Stimulated activated CD4-positive, alpha-beta T cell treated with anti-CD3 and anti-CD28 coated beads, Interleukin-2, amount 100 ng/mL, for 4 hours (primary cell): ENCODE data around the gene INAFM1.
A peak's percentile ranks its signal among the peaks of the same experiment; 100 is the strongest.

ENCODE experiments used
- DNase-seq: peaks from one replicate; pipeline ENCODE4 v3.0.0-alpha.2; 2020; ENCODE audit warnings: low read depth

Gene INAFM1

DNA sequence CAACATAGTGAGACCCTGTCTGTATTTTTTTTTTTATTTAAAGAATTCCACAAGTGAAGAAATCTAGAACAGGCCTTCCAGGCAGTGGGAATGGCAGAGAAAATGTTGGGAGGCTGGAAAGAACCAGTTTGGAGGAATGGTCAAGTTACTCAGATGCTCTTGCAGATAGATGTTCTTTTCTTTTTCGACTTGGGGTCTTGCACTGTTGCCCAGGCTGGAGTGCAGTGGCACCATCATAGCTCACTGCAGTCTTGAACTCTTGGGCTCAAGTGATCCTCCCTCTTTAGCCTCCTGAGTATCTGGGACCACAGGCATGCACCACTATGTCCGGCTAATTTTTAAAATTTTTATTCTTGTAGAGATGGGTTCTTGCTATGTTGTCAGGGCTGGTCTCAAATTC, 35.6 kb downstream of the INAFM1 start:
- no peak for DNase-seq

DNA sequence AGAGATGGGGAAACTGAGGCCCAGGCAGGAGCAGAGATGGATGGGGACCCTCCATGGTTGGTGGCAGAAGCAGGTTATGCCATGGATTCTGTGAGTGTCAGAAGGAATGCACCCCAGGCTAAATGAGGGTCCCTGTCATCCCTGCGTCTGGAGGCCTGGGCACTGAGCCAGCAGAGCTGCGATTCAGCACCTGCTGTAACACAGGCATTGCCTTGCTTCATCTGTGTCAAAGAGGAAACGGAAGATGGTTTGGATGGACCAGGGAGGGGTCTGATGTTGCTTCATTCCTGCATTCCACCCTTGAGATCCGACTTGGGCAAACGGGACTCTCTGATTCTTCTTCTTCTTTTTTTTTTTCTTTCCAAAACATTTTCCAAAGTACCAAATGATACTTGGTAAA, 36.1 kb downstream of the INAFM1 start:
- DNase-seq: no peak

- DNase-seq: no peak
These were observed 37.8 kb downstream of the INAFM1 start for GRCh38 chr19:47312366-47313006.

GRCh38 chr19:47313754-47314295, 39.1 kb downstream of the INAFM1 start:
- no peak for DNase-seq

DNA sequence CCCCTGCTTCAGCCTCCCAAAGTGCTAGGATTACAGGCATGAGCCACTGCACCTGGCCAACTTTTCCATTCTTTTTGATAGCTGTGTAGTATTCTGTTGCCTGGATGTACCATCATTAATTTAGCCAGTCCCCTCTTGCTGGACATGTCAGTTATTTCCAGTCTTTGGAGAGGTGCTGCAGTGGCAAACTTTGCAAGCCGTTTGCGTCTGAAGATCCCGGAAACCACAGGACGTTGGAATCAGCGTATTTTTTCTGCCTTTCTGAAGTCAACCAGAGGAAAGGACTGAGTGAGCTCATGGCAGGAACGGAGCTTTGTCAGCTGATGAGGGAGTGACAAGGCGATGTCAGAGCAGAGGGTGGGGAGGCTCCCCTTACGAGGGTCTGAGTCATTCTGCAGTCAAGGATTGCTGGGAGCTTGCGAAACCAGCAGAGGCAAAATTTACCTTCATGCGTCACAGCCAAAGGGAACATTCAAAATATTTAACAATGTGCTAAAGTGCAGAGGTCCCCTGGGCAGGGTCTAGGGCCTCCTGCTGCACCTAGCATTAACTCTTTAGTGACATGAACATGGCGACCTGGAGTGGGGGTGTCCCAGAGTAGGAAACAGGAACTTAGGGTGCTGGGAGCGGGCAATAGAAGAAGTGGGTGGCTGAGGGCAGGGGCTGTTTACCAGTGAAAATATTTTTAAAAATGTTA, 40.6 kb downstream of the INAFM1 start:
- peak; percentile 6 for DNase-seq

DNA sequence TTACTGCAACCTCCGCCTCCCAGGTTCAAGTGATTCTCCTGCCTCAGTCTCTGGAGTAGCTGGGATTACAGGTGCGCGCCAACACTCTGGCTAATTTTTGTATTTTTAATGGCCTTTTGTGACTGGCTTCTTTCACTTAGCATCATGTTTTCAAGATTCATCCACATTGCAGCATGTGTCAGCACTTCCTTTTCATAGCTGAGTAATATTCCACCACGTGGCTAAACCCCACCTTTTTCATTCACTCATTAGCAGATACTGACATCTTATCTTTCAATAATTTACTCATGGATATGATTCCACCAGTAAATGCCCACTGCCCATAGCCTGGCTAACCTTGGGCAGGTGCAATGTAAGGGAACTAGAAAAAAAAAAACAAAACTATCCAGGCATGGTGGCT, 41.8 kb downstream of the INAFM1 start:
- no peak for DNase-seq

DNA sequence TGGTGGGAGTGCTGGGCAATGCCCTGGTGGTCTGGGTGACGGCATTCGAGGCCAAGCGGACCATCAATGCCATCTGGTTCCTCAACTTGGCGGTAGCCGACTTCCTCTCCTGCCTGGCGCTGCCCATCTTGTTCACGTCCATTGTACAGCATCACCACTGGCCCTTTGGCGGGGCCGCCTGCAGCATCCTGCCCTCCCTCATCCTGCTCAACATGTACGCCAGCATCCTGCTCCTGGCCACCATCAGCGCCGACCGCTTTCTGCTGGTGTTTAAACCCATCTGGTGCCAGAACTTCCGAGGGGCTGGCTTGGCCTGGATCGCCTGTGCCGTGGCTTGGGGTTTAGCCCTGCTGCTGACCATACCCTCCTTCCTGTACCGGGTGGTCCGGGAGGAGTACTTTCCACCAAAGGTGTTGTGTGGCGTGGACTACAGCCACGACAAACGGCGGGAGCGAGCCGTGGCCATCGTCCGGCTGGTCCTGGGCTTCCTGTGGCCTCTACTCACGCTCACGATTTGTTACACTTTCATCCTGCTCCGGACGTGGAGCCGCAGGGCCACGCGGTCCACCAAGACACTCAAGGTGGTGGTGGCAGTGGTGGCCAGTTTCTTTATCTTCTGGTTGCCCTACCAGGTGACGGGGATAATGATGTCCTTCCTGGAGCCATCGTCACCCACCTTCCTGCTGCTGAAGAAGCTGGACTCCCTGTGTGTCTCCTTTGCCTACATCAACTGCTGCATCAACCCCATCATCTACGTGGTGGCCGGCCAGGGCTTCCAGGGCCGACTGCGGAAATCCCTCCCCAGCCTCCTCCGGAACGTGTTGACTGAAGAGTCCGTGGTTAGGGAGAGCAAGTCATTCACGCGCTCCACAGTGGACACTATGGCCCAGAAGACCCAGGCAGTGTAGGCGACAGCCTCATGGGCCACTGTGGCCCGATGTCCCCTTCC, 45.5 kb downstream of the INAFM1 start:
- DNase-seq: no peak

- DNase-seq: no peak
These were observed 46.9 kb downstream of the INAFM1 start for GRCh38 chr19:47321630-47322029.

DNA sequence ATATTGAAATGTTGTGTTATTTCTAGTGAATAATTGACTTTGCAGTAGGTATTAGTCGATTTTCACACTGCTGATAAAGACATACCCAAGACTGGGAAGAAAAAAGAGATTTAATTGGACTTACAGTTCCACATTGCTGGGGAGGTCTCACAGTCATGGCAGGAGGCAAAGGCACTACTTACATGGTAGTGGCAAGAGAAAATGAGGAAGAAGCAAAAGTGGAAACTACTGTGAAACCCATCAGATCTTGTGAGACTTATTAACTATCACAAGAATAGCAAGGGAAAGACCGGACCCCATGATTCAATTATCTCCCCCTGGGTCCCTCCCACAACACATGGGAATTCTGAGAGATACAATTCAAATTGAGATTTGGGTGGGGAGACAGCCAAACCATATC, 47.4 kb downstream of the INAFM1 start:
- DNase-seq: no peak

GRCh38 chr19:47323409-47323808, 48.7 kb downstream of the INAFM1 start:
- DNase-seq: no peak

DNA sequence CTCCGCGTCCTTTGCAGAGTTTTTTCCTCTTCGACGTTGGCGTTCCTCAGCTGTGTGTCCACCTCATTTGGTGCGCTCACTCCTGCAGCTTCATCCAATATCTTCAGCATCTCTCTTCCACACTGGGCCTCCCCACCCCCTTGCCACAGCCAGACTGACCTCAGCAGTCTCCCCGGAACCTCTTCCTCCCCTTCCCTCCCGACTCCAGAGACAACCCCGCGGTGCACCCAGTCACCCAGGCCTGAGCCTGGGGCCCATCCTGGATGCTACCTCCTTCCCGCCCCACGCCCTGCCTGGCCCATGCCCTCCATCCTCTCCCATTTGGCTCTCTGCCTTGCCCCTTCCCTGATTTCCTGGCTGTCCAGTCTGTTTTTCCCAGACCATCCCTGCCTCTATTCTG, 49.2 kb downstream of the INAFM1 start:
- DNase-seq: no peak

GRCh38 chr19:47324502-47324901, 49.8 kb downstream of the INAFM1 start:
- DNase-seq: no peak
